ENCODE data around the gene LCN10.

GRCh38 chr9:136759436-136760325, 16.9 kb upstream of the LCN10 start:
- TF ChIP-seq CTCF (conservative IDR thresholded peaks at IDR 0.05; ENCODE audit: low read depth, low read length) (no peak), EZH2 (IDR thresholded peaks at IDR 0.05; ENCODE audit: low read length, unreplicated experiment) (no peak), EZH2phosphoT487 (IDR thresholded peaks at IDR 0.05; ENCODE audit: borderline replicate concordance, low read length) (no peak)

All from PC-3 (cell line).